Endothelial cell of umbilical vein (primary cell): Measurements from ENCODE around the gene CFAP20DC. TPM values are rescaled to one million over a fixed set of nuclear protein-coding genes. Genes with fewer than 3 reads are reported as not detected.

Experiments used
- BruUV-seq: library from RNA; stranded (reverse); fragments of 400-500 nt; replicated peaks from 2 replicates; lab custom pipeline; 2021; lab: Mats Ljungman, UMichigan
- CTCF ChIA-PET: fragments of 300-600, 350-600 bp; sonication (Branson Sonifier 250); formaldehyde crosslinking; loops from one replicate; lab custom pipeline; 2021; ENCODE audit warnings: antibody characterized with exemption, inconsistent platforms; lab: Charles Lee
- POLR2A ChIA-PET: fragments of 300-600, 350-600 bp; sonication (Branson Sonifier 250); formaldehyde crosslinking; loops from one replicate; lab custom pipeline; 2021; ENCODE audit warnings: antibody characterized with exemption, inconsistent platforms; lab: Charles Lee
- DNase-seq: peaks from one replicate; pipeline ENCODE4 v3.0.0-alpha.2; 2011; ENCODE audit warnings: low read depth, low spot score
- FAIRE-seq: peaks from 2 replicates; lab custom pipeline; 2011; peaks lifted over from hg19 to GRCh38; lab: Jason Lieb, UNC
- H2AFZ ChIP-seq: 2 replicates; pipeline ENCODE4 v1.6.0; 2012; ENCODE audit warnings: low read depth, low read length, control low read depth, inconsistent platforms
- H3K27ac ChIP-seq: 2 replicates; pipeline ENCODE4 v1.5.1; 2011; ENCODE audit warnings: low read depth, mild to moderate bottlenecking, control low read depth, low read length, moderate library complexity; ENCODE audit not compliant: insufficient read depth
- H3K27me3 ChIP-seq, 2 experiments: 2 replicates each; pipeline versions ENCODE4 v1.6.0 to v1.6.1; 2011; ENCODE audit warnings: low read length in 2 of 2, mixed read lengths in 1 of 2; ENCODE audit not compliant: control insufficient read depth in 2 of 2, insufficient read depth in 2 of 2
- H3K36me3 ChIP-seq, 2 experiments: 2 replicates in 1 of 2; 3 replicates in 1 of 2; pipeline ENCODE4 v1.5.1; 2011; ENCODE audit warnings: low read length in 2 of 2, mild to moderate bottlenecking in 1 of 2, moderate library complexity in 1 of 2; ENCODE audit not compliant: control insufficient read depth in 2 of 2, insufficient read depth in 2 of 2; ENCODE audit errors: extremely low read depth in 1 of 2
- H3K4me1 ChIP-seq: 3 replicates; pipeline ENCODE4 v1.5.1; 2011; ENCODE audit warnings: mild to moderate bottlenecking, low read length; ENCODE audit not compliant: control insufficient read depth, insufficient read depth; ENCODE audit errors: extremely low read depth
- H3K4me2 ChIP-seq: 2 replicates; pipeline ENCODE4 v1.6.1; 2011; ENCODE audit warnings: low read length, control low read depth, mixed read lengths; ENCODE audit not compliant: insufficient read depth
- H3K4me3 ChIP-seq, 3 experiments: fragments of 200-600 bp in 1 of 3; sonication (generic), shearing (Covaris generic) in 1 of 3; replicated peaks in 1 of 3; 2 replicates each; pipeline ENCODE4 v1.5.1; 2011 to 2016; ENCODE audit warnings: control low read depth in 3 of 3, low read length in 3 of 3, mild to moderate bottlenecking in 2 of 3, inconsistent platforms in 1 of 3, low read depth in 1 of 3, moderate library complexity in 1 of 3; ENCODE audit not compliant: insufficient read depth in 1 of 3
- H3K79me2 ChIP-seq: 2 replicates; pipeline ENCODE4 v1.6.0; 2012; ENCODE audit warnings: low read length, inconsistent platforms; ENCODE audit not compliant: control insufficient read depth, insufficient read depth
- H3K9ac ChIP-seq: replicated peaks from 2 replicates; pipeline ENCODE3; 2011; ENCODE audit warnings: low read length, control low read depth; ENCODE audit not compliant: insufficient read depth; ENCODE audit errors: extremely low read depth
- H3K9me1 ChIP-seq: replicated peaks from 3 replicates; pipeline ENCODE4 v1.6.0; 2011; ENCODE audit warnings: mild to moderate bottlenecking, low read length; ENCODE audit not compliant: control insufficient read depth, insufficient read depth; ENCODE audit errors: extremely low read depth
- H3K9me3 ChIP-seq: replicated peaks from 2 replicates; pipeline ENCODE4 v1.5.1; 2012; ENCODE audit warnings: low read length, inconsistent platforms; ENCODE audit not compliant: control insufficient read depth, insufficient read depth
- H4K20me1 ChIP-seq: replicated peaks from 2 replicates; pipeline ENCODE3; 2011; ENCODE audit warnings: mild to moderate bottlenecking, low read length; ENCODE audit not compliant: control insufficient read depth, insufficient read depth; ENCODE audit errors: extremely low read depth
- EZH2 ChIP-seq: IDR thresholded peaks from 2 replicates; pipeline ENCODE4 v1.6.1; 2012; ENCODE audit warnings: borderline replicate concordance, low read depth, mild to moderate bottlenecking, moderate library complexity, low read length, inconsistent platforms; ENCODE audit not compliant: severe bottlenecking
- GATA2 ChIP-seq: IDR thresholded peaks from 2 replicates; pipeline ENCODE4 v1.7.0; 2011; ENCODE audit warnings: low read depth, mild to moderate bottlenecking, moderate library complexity, mixed read lengths, low read length; ENCODE audit not compliant: insufficient read length, insufficient read depth
- MAX ChIP-seq: IDR thresholded peaks from 2 replicates; pipeline ENCODE4 v1.6.1; 2011; ENCODE audit not compliant: insufficient read depth, insufficient read length
- dilution Hi-C: fragments of 300-500 bp; cut with MboI; formaldehyde crosslinking; loops from one replicate; pipeline ENCODE4 v1.15.0; 2019; ENCODE audit warnings: low sequenced_read_pairs; ENCODE audit not compliant: extremely low pct_ligation_motif_present
- intact Hi-C: fragments of 100-400 bp; cut with micrococcal nuclease; formaldehyde crosslinking; loops from one replicate; pipeline ENCODE4 v1.10.0; 2022
- polyA plus RNA-seq, 4 experiments: library from polyadenylated mRNA; depleted of rRNA in 3 of 4; stranded (reverse) in 3 of 4; unstranded in 1 of 4; fragments of >200 nt; gene quantifications; 2 replicates each; pipeline versions ENCODE4 v1.2.1 to v1.2.3, GENCODE V29; 2011 to 2012; ENCODE audit warnings: missing spikeins in 1 of 4
- total RNA-seq: library from RNA; stranded (reverse); gene quantifications from 2 replicates; pipeline ENCODE4 v1.2.3, GENCODE V29; 2021

CFAP20DC gene
- total and polyA plus RNA-seq, 2 donors (not counting 3 experiments of a cell fraction or from before 2014, with no cell fraction given), result 0.92 to 2.1 TPM

DNA sequence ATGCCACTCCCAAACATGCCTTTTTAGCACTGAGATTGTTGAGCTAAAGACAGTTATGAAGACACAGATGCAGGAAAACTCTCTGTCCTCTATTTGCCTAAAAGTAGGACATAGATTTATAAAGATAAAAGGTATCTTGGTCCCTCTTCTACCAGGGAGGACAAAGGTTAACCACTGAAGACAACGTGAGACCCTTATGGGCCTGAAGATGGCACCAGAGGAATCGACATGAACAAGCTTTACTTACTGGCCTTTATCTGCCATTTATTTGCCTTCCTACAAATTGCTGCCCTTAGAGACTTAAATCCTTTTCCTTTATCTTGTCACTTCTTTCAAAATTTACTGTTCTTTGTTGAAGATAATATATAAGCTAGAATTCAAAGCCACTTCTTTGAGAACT is 273.6 kb downstream of the CFAP20DC start:
- dilution Hi-C loops, result no loop called here
- intact Hi-C loops, result no loop called here
- Histone ChIP-seq H3K9me3 (no peaks in the 10 kb centered on the region), H4K20me1 (no peaks in the 10 kb centered on the region), H3K4me3 (no peak overlapping the region), H3K4me2 (no peak overlapping the region), H3K9ac (no peak overlapping the region), H2AFZ (no peak overlapping the region), H3K27me3 (no peaks in the 10 kb centered on the region), H3K9me1 (no peaks in the 10 kb centered on the region), H3K79me2 (no peaks in the 10 kb centered on the region), H3K36me3 (no peaks in the 10 kb centered on the region), H3K4me1 (no peaks in the 10 kb centered on the region), H3K27ac (no peak overlapping the region)
- no peak for DNase-seq
- no peak for FAIRE-seq
- POLR2A ChIA-PET, result no interaction called here
- BruUV-seq, result no TSS peak
- no peak for TF ChIP-seq EZH2
- CTCF ChIA-PET, result interaction anchor here (1.6 kb wide), 1 partner anchor 276 kb away, joined by 5 read pairs; no protein-coding TSS in a partner anchor

DNA sequence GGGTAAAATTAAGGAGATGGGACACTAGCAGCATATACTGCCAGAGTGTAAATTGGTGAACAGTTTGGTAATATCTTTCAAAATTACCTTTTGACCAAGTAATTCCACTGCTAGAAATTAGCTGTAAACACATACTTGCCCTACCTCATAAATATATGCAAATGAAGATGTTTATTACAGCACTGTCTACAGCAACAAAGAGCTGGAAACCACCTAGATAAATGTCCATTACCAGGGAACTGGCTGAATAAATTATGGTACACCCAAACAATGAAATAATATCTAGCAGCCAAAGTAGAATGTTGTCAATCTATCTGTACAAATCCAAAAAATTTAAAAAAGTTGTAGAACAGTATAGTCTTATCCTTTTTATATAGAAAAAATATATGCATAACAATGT is 277.4 kb downstream of the CFAP20DC start:
- intact Hi-C loops, result no loop called here
- no peak for DNase-seq
- Histone ChIP-seq H3K36me3 (no peaks in the 10 kb centered on the region), H3K9ac (no peak overlapping the region), H3K4me3 (no peak overlapping the region), H3K9me1 (no peaks in the 10 kb centered on the region), H3K9me3 (no peaks in the 10 kb centered on the region), H2AFZ (no peak overlapping the region), H4K20me1 (no peaks in the 10 kb centered on the region), H3K27ac (no peak overlapping the region), H3K4me2 (no peak overlapping the region), H3K4me1 (no peaks in the 10 kb centered on the region), H3K79me2 (no peaks in the 10 kb centered on the region), H3K27me3 (no peaks in the 10 kb centered on the region)
- TF ChIP-seq MAX, result no peak
- no peak for TF ChIP-seq GATA2
- ChIA-PET CTCF (no interaction called here), POLR2A (no interaction called here)
- FAIRE-seq, result no peak
- dilution Hi-C loops, result no loop called here
- BruUV-seq, result no TSS peak
